H1 (cell line): ENCODE data around the gene OPCML. TPM values are rescaled to one million over a fixed set of nuclear protein-coding genes. Genes with fewer than 3 reads are reported as not detected.

Source experiments
- CTCF ChIA-PET: fragments of 300-600 bp; sonication (Branson Sonifier 250); formaldehyde crosslinking; loops from one replicate; lab custom pipeline; 2021; ENCODE audit not compliant: partially characterized antibody; lab: Charles Lee
- POLR2A ChIA-PET: fragments of 300-600 bp; sonication (Branson Sonifier 250); formaldehyde crosslinking; loops from one replicate; lab custom pipeline; 2021; ENCODE audit warnings: inconsistent platforms; ENCODE audit not compliant: partially characterized antibody; lab: Charles Lee
- DNase-seq, 2 experiments: peaks; one replicate each; pipeline versions ENCODE4 v3.0.0 to v3.0.0-alpha.2; 2010 to 2022; ENCODE audit warnings: low spot score in 2 of 2, low read depth in 1 of 2, mixed read lengths in 1 of 2
- FAIRE-seq: peaks from 2 replicates; lab custom pipeline; 2011; peaks lifted over from hg19 to GRCh38; lab: Jason Lieb, UNC
- H2AFZ ChIP-seq: 2 replicates; pipeline ENCODE4 v1.8.1; 2012; ENCODE audit warnings: low read length, inconsistent platforms
- H2AK5ac ChIP-seq: 2 replicates; pipeline ENCODE4 v1.6.1; 2013; ENCODE audit warnings: low read depth, low read length
- H2BK120ac ChIP-seq: replicated peaks from 2 replicates; pipeline ENCODE3; 2013; ENCODE audit warnings: low read depth, low read length, inconsistent platforms
- H2BK12ac ChIP-seq: 2 replicates; pipeline ENCODE4 v1.6.1; 2013; ENCODE audit warnings: low read depth, low read length
- H2BK15ac ChIP-seq: 2 replicates; pipeline ENCODE4 v1.6.1; 2013; ENCODE audit warnings: low read length
- H2BK20ac ChIP-seq: 2 replicates; pipeline ENCODE4 v1.6.1; 2013; ENCODE audit warnings: low read length
- H2BK5ac ChIP-seq: 2 replicates; pipeline ENCODE4 v1.6.1; 2013; ENCODE audit warnings: low read depth, low read length
- H3K14ac ChIP-seq: 2 replicates; pipeline ENCODE4 v1.6.1; 2013; ENCODE audit warnings: inconsistent platforms; ENCODE audit not compliant: insufficient read length
- H3K18ac ChIP-seq: 2 replicates; pipeline ENCODE4 v1.6.1; 2013; ENCODE audit warnings: low read length; ENCODE audit errors: extremely low read depth
- H3K23ac ChIP-seq: 2 replicates; pipeline ENCODE4 v1.6.1; 2013; ENCODE audit warnings: inconsistent platforms; ENCODE audit not compliant: insufficient read length
- H3K23me2 ChIP-seq: 2 replicates; pipeline ENCODE4 v1.6.1; 2013; ENCODE audit warnings: low read depth, low read length
- H3K27ac ChIP-seq: 2 replicates; pipeline ENCODE4 v1.6.1; 2011; ENCODE audit warnings: low read depth, low read length, inconsistent platforms
- H3K27me3 ChIP-seq, 4 experiments: replicated peaks in 1 of 4; 1 replicate in 1 of 4; 2 replicates in 3 of 4; pipeline versions ENCODE4 v1.6.1 to v1.8.1; 2011 to 2013; ENCODE audit warnings: low read length in 3 of 4, mild to moderate bottlenecking in 3 of 4, inconsistent platforms in 2 of 4, mixed read lengths in 2 of 4, moderate library complexity in 1 of 4; ENCODE audit not compliant: control insufficient read depth in 3 of 4, insufficient read depth in 3 of 4; ENCODE audit errors: extremely low read depth in 1 of 4
- H3K36me3 ChIP-seq, 4 experiments: 2 replicates each; pipeline versions ENCODE4 v1.6.1 to v1.8.1; 2011 to 2013; ENCODE audit warnings: mild to moderate bottlenecking in 4 of 4, low read length in 3 of 4, moderate library complexity in 2 of 4, control low read depth in 1 of 4, inconsistent platforms in 1 of 4; ENCODE audit not compliant: insufficient read depth in 4 of 4, control insufficient read depth in 2 of 4
- H3K4ac ChIP-seq: replicated peaks from 2 replicates; pipeline ENCODE3; 2013; ENCODE audit warnings: low read length, low read depth, mixed read lengths, inconsistent platforms; ENCODE audit not compliant: insufficient read length
- H3K4me1 ChIP-seq, 4 experiments: replicated peaks in 1 of 4; 1 replicate in 1 of 4; 2 replicates in 3 of 4; pipeline versions ENCODE4 v1.6.1 to v1.8.1; 2011 to 2013; ENCODE audit warnings: low read length in 3 of 4, inconsistent platforms in 2 of 4, mixed read lengths in 1 of 4; ENCODE audit not compliant: insufficient read depth in 4 of 4, control insufficient read depth in 3 of 4
- H3K4me2 ChIP-seq, 2 experiments: 2 replicates each; pipeline versions ENCODE4 v1.6.1 to v1.8.1; 2011 to 2013; ENCODE audit warnings: low read depth in 2 of 2, low read length in 2 of 2, control low read depth in 1 of 2, inconsistent platforms in 1 of 2, mild to moderate bottlenecking in 1 of 2; ENCODE audit not compliant: insufficient read depth in 1 of 2
- H3K4me3 ChIP-seq, 4 experiments: fragments of 200-600, 300-600 bp in 1 of 4; sonication (generic), shearing (Covaris generic), sonication (Bioruptor Twin) in 1 of 4; 2 replicates each; pipeline versions ENCODE4 v1.5.1 to v1.8.1; 2011 to 2016; ENCODE audit warnings: low read length in 4 of 4, low read depth in 3 of 4, control low read depth in 2 of 4, inconsistent platforms in 2 of 4, mild to moderate bottlenecking in 2 of 4, mixed read lengths in 1 of 4, moderate library complexity in 1 of 4; ENCODE audit not compliant: insufficient read depth in 2 of 4; ENCODE audit errors: extremely low read depth in 1 of 4
- H3K56ac ChIP-seq: replicated peaks from 2 replicates; pipeline ENCODE3; 2013; ENCODE audit warnings: low read depth, mild to moderate bottlenecking, mixed read lengths, low read length, inconsistent platforms; ENCODE audit not compliant: insufficient read length
- H3K79me1 ChIP-seq: 2 replicates; pipeline ENCODE4 v1.6.1; 2013; ENCODE audit warnings: low read depth, low read length, control low read depth
- H3K79me2 ChIP-seq, 2 experiments: 2 replicates each; pipeline versions ENCODE4 v1.6.1 to v1.8.1; 2012 to 2013; ENCODE audit warnings: low read length in 2 of 2, mild to moderate bottlenecking in 2 of 2, inconsistent platforms in 1 of 2; ENCODE audit not compliant: insufficient read depth in 2 of 2, control insufficient read depth in 1 of 2
- H3K9ac ChIP-seq, 4 experiments: replicated peaks in 1 of 4; 1 replicate in 1 of 4; 2 replicates in 3 of 4; pipeline versions ENCODE4 v1.6.1 to v1.8.1; 2011 to 2013; ENCODE audit warnings: low read depth in 3 of 4, low read length in 3 of 4, control low read depth in 2 of 4, mild to moderate bottlenecking in 2 of 4, moderate library complexity in 2 of 4, inconsistent platforms in 1 of 4; ENCODE audit errors: extremely low read depth in 1 of 4
- H3K9me3 ChIP-seq, 2 experiments: 2 replicates each; pipeline versions ENCODE4 v1.6.1 to v1.8.1; 2012 to 2013; ENCODE audit warnings: mild to moderate bottlenecking in 2 of 2, moderate library complexity in 2 of 2, control low read depth in 1 of 2, inconsistent platforms in 1 of 2, low read depth in 1 of 2, low read length in 1 of 2, mixed read lengths in 1 of 2; ENCODE audit not compliant: insufficient read depth in 2 of 2
- H4K20me1 ChIP-seq, 2 experiments: replicated peaks in 1 of 2; 2 replicates each; pipeline versions ENCODE3 to v1.8.1; 2011 to 2013; ENCODE audit warnings: inconsistent platforms in 2 of 2, low read length in 2 of 2, mild to moderate bottlenecking in 1 of 2; ENCODE audit not compliant: insufficient read depth in 2 of 2, control insufficient read depth in 1 of 2
- H4K5ac ChIP-seq: 2 replicates; pipeline ENCODE4 v1.6.1; 2013; ENCODE audit warnings: low read length, low read depth, mixed read lengths, inconsistent platforms; ENCODE audit not compliant: insufficient read length
- H4K8ac ChIP-seq: 2 replicates; pipeline ENCODE4 v1.8.0; 2013; ENCODE audit warnings: mild to moderate bottlenecking, moderate library complexity, low read length, inconsistent platforms; ENCODE audit not compliant: insufficient read depth; ENCODE audit errors: extremely low read depth
- H4K91ac ChIP-seq: replicated peaks from 2 replicates; pipeline ENCODE3; 2013; ENCODE audit warnings: low read length, mixed read lengths, inconsistent platforms; ENCODE audit not compliant: insufficient read length
- BCL11A ChIP-seq, 2 experiments: IDR thresholded peaks; one replicate each; pipeline ENCODE4 v1.6.1; 2011; ENCODE audit warnings: low read depth in 2 of 2, low read length in 2 of 2, mild to moderate bottlenecking in 2 of 2
- CREB1 ChIP-seq: IDR thresholded peaks from 2 replicates; pipeline ENCODE4 v1.6.1; 2012; ENCODE audit warnings: inconsistent platforms
- GABPA ChIP-seq: IDR thresholded peaks from 2 replicates; pipeline ENCODE4 v1.6.1; 2011; ENCODE audit warnings: mild to moderate bottlenecking, low read length, moderate library complexity, borderline replicate concordance; ENCODE audit not compliant: insufficient read depth
- HDAC6 ChIP-seq: IDR thresholded peaks from one replicate; pipeline ENCODE4 v1.7.1; 2012; ENCODE audit warnings: low read depth, mild to moderate bottlenecking, inconsistent platforms, low read length, moderate library complexity
- KDM1A ChIP-seq: fragments of 200-600, 300-600 bp; sonication (generic); IDR thresholded peaks from 2 replicates; pipeline ENCODE4 v1.7.1; 2016; ENCODE audit warnings: mild to moderate bottlenecking, low read length, borderline replicate concordance
- MAX ChIP-seq: IDR thresholded peaks from 2 replicates; pipeline ENCODE4 v1.6.1; 2012; ENCODE audit warnings: inconsistent platforms
- RFX5 ChIP-seq: IDR thresholded peaks from 2 replicates; pipeline ENCODE4 v1.6.1; 2011; ENCODE audit warnings: low read depth, low read length, improper control_type of control experiment, borderline replicate concordance
- SAP30 ChIP-seq: fragments of 300-600 bp; sonication (generic); IDR thresholded peaks from 2 replicates; pipeline ENCODE4 v1.7.1; 2012; ENCODE audit warnings: low read length, moderate library complexity, mild to moderate bottlenecking, inconsistent platforms; ENCODE audit not compliant: insufficient read depth, insufficient replicate concordance
- SIRT6 ChIP-seq: IDR thresholded peaks from one replicate; pipeline ENCODE4 v1.7.1; 2012; ENCODE audit warnings: low read length, inconsistent platforms
- WGBS, 2 experiments: shearing (Covaris generic) in 1 of 2; methylation state at CpG; one replicate each; pipeline versions ENCODE4 v1.1.6 to v1.1.7; 2013 to 2015; ENCODE audit warnings: low lambda C conversion rate in 2 of 2, mixed read lengths in 2 of 2, inconsistent platforms in 1 of 2, low coverage in 1 of 2, missing lambda C conversion rate in 1 of 2; ENCODE audit not compliant: insufficient replicate concordance in 2 of 2, insufficient coverage in 1 of 2, insufficient read length in 1 of 2; ENCODE audit errors: extremely low coverage in 1 of 2, missing lambda C conversion rate in 1 of 2; 5-methylcytosine and 5-hydroxymethylcytosine counted together
- polyA plus RNA-seq, 7 experiments: library from polyadenylated mRNA; depleted of rRNA in 3 of 7; stranded (reverse) in 5 of 7; unstranded in 2 of 7; fragments of >200 nt in 5 of 7; fragments of 200-250 nt in 2 of 7; gene quantifications; 1 replicate in 5 of 7; 2 replicates in 1 of 7; 4 replicates in 1 of 7; pipeline versions ENCODE4 v1.2.1 to v1.2.3, GENCODE V29; 2011 to 2013; ENCODE audit warnings: missing spikeins in 2 of 7, mixed read lengths in 2 of 7
- total RNA-seq: library from RNA; stranded (reverse); fragmentation: NEBNext Ultra II Directional; extraction: Animal tissue kit (Norgen Biotek cat#: 25700); gene quantifications from 2 replicates; pipeline ENCODE4 v1.2.1, GENCODE V29; 2021

OPCML gene
- total and polyA plus RNA-seq, 2 of the 8 experiments (the other 6 are each of a cell fraction or from before 2014, with no cell fraction given) = 2.3 to 3.1 TPM

- whole genome bisulfite sequencing, 2 experiments = 89% methylated on average over 3 of the region's 3 CpGs; no CpG with 5 or more reads in 1 of the 2 experiments
Measured at GRCh38 chr11:133133050-133133449, 399.3 kb downstream of the OPCML start.

More at GRCh38 chr11:133133050-133133449, 399.3 kb downstream of the OPCML start:
- Histone ChIP-seq H4K91ac (no peak overlapping the region), H3K4me2 (no peak overlapping the region), H4K8ac (no peak overlapping the region; the same call in 1 of the 2 replicates), H4K20me1 (no peaks in the 10 kb centered on the region), H3K14ac (no peak overlapping the region), H3K79me1 (no peaks in the 10 kb centered on the region), H3K27me3 (no peaks in the 10 kb centered on the region), H2AFZ (no peak overlapping the region), H3K36me3 (no peaks in the 10 kb centered on the region), H3K56ac (no peak overlapping the region), H3K23me2 (no peaks in the 10 kb centered on the region; the same call in 1 of the 2 replicates), H3K4ac (no peak overlapping the region), H2BK20ac (no peak overlapping the region), H3K79me2 (no peaks in the 10 kb centered on the region), H3K9ac (no peak overlapping the region), H2BK12ac (no peak overlapping the region), H2BK15ac (no peak overlapping the region), H3K4me1 (peaks cover 0 to 7% (median 3%) of the 10 kb centered on the region in 4 experiments; a peak in 3 of 7 replicates), H2BK5ac (no peak overlapping the region), H2BK120ac (no peak overlapping the region), H3K9me3 (no peaks in the 10 kb centered on the region), H3K23ac (no peak overlapping the region), H3K27ac (no peak overlapping the region), H3K4me3 (no peak overlapping the region), H4K5ac (no peak overlapping the region), H3K18ac (no peak overlapping the region), H2AK5ac (no peak overlapping the region)
- POLR2A ChIA-PET = no interaction called here
- CTCF ChIA-PET = interaction anchor here (0.6 to 5.5 kb wide), 22 partner anchors 8 to 709 kb away, joined by 3 to 84 read pairs (median 5); no protein-coding TSS in a partner anchor
- DNase-seq (no peak), FAIRE-seq (no peak)
- TF ChIP-seq SIRT6 (no peak), CREB1 (no peak), BCL11A (IDR thresholded peaks at IDR 0.05; ENCODE audit: low read depth in 2 of 2, low read length in 2 of 2) (no peak), GABPA (no peak), RFX5 (no peak), MAX (no peak), SAP30 (no peak), KDM1A (no peak), HDAC6 (no peak)
